Liver (tissue), 3 donors: ENCODE data around the gene PEAK3.

ENCODE experiments used
- CTCF ChIP-seq: fragments of 150-350 bp; IDR thresholded peaks from 2 replicates; pipeline ENCODE4 v1.5.1; 2017; ENCODE audit warnings: improper control_type of control experiment, low read depth, low read length; ENCODE audit not compliant: missing input control
- GABPA ChIP-seq, 2 donors: IDR thresholded peaks in 1 of 2; conservative IDR thresholded peaks in 1 of 2; 2 replicates each; pipeline ENCODE4 v1.6.1; 2016; ENCODE audit warnings: antibody characterized with exemption in 2 of 2, mild to moderate bottlenecking in 1 of 2, moderate library complexity in 1 of 2
- HNF4A ChIP-seq, 2 donors: conservative IDR thresholded peaks; 2 replicates each; pipeline ENCODE4 v1.6.1; 2016; ENCODE audit warnings: antibody characterized with exemption in 2 of 2, mild to moderate bottlenecking in 2 of 2
- RAD21 ChIP-seq, 2 donors: IDR thresholded peaks; 2 replicates each; pipeline ENCODE4 v1.6.1; 2016; ENCODE audit warnings: antibody characterized with exemption in 2 of 2, mild to moderate bottlenecking in 2 of 2
- REST ChIP-seq: IDR thresholded peaks from 2 replicates; pipeline ENCODE4 v1.6.1; 2016; ENCODE audit warnings: antibody characterized with exemption, mild to moderate bottlenecking
- RXRA ChIP-seq, 2 donors: IDR thresholded peaks; 2 replicates each; pipeline ENCODE4 v1.6.1; 2017 to 2018; ENCODE audit warnings: antibody characterized with exemption in 2 of 2, mild to moderate bottlenecking in 1 of 2
- TAF1 ChIP-seq: conservative IDR thresholded peaks from 2 replicates; pipeline ENCODE4 v1.6.1; 2016; ENCODE audit warnings: antibody characterized with exemption, mild to moderate bottlenecking
- donor health status: healthy.
- donor health status: healthy.

GRCh38 chr19:2271234-2272103, 10.5 kb downstream of the PEAK3 start:
- no peak for TF ChIP-seq RXRA (IDR thresholded peaks at IDR 0.05)
- TF ChIP-seq REST, result no peak
- TF ChIP-seq HNF4A (conservative IDR thresholded peaks at IDR 0.05), result no peak
- no peak for TF ChIP-seq CTCF
- no peak for TF ChIP-seq GABPA (IDR thresholded peaks at IDR 0.05 in 1 of 2, conservative IDR thresholded peaks at IDR 0.05 in 1 of 2)
- TF ChIP-seq TAF1, result no peak
- TF ChIP-seq RAD21 (IDR thresholded peaks at IDR 0.05), result no peak
